ENCODE measurements around the gene UCN. TPM values are rescaled to one million over a fixed set of nuclear protein-coding genes. Genes with fewer than 3 reads are reported as not detected.

The UCN gene
- total and polyA plus RNA-seq, 2 donors (not counting 1 experiment from before 2014, with no cell fraction given), result 3.6 to 4.5 TPM

- peak overlapping the region; percentile 99 for H3K4me2 ChIP-seq (replicated peaks; ENCODE audit: low read depth, low read length, poor library complexity, severe bottlenecking)
- H3K27ac ChIP-seq (ENCODE audit: low read length in 2 of 2), result no peak overlapping the region
- intact Hi-C loops (cut with micrococcal nuclease), result loop anchor here (1.0 to 5.0 kb wide), 3 partner anchors 39 to 51 kb away; partner anchors contain the start of genes ATRAID, CAD and SLC5A6
- no peaks in the 10 kb centered on the region for H3K36me3 ChIP-seq (replicated peaks in 1 of 2; ENCODE audit: control extremely low read depth in 1 of 2, control insufficient read depth in 1 of 2, extremely low read depth in 1 of 2, insufficient read depth in 2 of 2, low read length in 1 of 2)
- Mint-ChIP-seq H3K9me3 (ENCODE audit: insufficient read depth) (no peaks in the 10 kb centered on the region), H3K27ac (peak overlapping the region; percentile 68), H3K4me3 (peak overlapping the region; percentile 94), H3K27me3 (peaks cover 48% of the 10 kb centered on the region), H3K4me1 (peaks cover 35% of the 10 kb centered on the region)
- H3K9me3 ChIP-seq (ENCODE audit: control extremely low read depth in 1 of 3, control insufficient read depth in 2 of 3, insufficient read depth in 1 of 3, low read length in 2 of 3), result peaks cover 0 to 4% (median 0%) of the 10 kb centered on the region in 3 donors
- DNase-seq (peak; percentile 67), ATAC-seq (ENCODE audit: low read depth) (no peak)
- 3% methylated on average over 37 of the region's 46 CpGs for WGBS (ENCODE audit: insufficient coverage)
- H3K79me2 ChIP-seq (ENCODE audit: control insufficient read depth, insufficient read depth, low read length), result no peaks in the 10 kb centered on the region
- H3K4me1 ChIP-seq (ENCODE audit: control insufficient read depth in 2 of 2, insufficient read depth in 2 of 2, low read length in 2 of 2), result peaks cover 35 to 38% of the 10 kb centered on the region in 2 donors
- peak overlapping the region; percentile 91 for H2AFZ ChIP-seq (ENCODE audit: insufficient read depth, low read depth, low read length, poor library complexity, severe bottlenecking)
- ChIA-PET POLR2A (no interaction called here), CTCF (interaction anchor here (0.6 to 6.0 kb wide), 8 partner anchors 10 to 420 kb away, joined by 3 to 50 read pairs (median 3); partner anchors contain the start of genes ATRAID and SLC5A6)
- peaks cover 0 to 79% (median 35%) of the 10 kb centered on the region in 4 experiments for H3K27me3 ChIP-seq (replicated peaks in 1 of 4; ENCODE audit: control extremely low read depth in 1 of 4, control insufficient read depth in 3 of 4, insufficient read depth in 4 of 4, low read length in 3 of 4)
- H3K4me3 ChIP-seq (ENCODE audit: control extremely low read depth in 1 of 5, extremely low read depth in 1 of 5, insufficient read depth in 1 of 5, low read depth in 2 of 5, low read length in 4 of 5), result peak overlapping the region in 4 of 5 experiments; percentile 47 to 68 (median 64)
- peak overlapping the region; percentile 74 for H3K9ac ChIP-seq (ENCODE audit: low read length)
- TF ChIP-seq CTCF (IDR thresholded peaks at IDR 0.05) (no peak), EZH2 (IDR thresholded peaks at IDR 0.05; ENCODE audit: borderline replicate concordance, insufficient read depth, low read depth, low read length, poor library complexity, severe bottlenecking) (peak; percentile 70)
- H4K20me1 ChIP-seq (ENCODE audit: control insufficient read depth, insufficient read depth, low read length, poor library complexity, severe bottlenecking), result no peaks in the 10 kb centered on the region
These were observed 44.7 kb downstream of the UCN start for GRCh38 chr2:27263287-27264252.
